Ureter (tissue), 1 donor: Measurements from ENCODE around the gene PITX3. TPM values are rescaled to one million over a fixed set of nuclear protein-coding genes. Genes with fewer than 3 reads are reported as not detected.

Experiments used
- total RNA-seq: library from RNA; stranded (reverse); gene quantifications from one replicate; pipeline ENCODE4 v1.2.4, GENCODE V29; 2023
- donor health status: DM: yes; HTN: yes; CAD: no.

Gene PITX3
- total RNA-seq, 1 donor from 2014 or later = not detected

Other genes with a start within 250 kb of the PITX3 start
- 26.5 TPM for gene ARMH3, start 185.3 kb downstream of the PITX3 start, total RNA-seq
- gene HPS6, start 176.2 kb downstream of the PITX3 start, total RNA-seq = 16.0 TPM
- 82.4 TPM for gene LDB1, start 121.1 kb downstream of the PITX3 start, total RNA-seq
- 59.4 TPM for gene PPRC1, start 108.5 kb downstream of the PITX3 start, total RNA-seq
- 92.1 TPM for gene NOLC1, start 89.1 kb downstream of the PITX3 start, total RNA-seq
- gene ELOVL3, start 15.2 kb downstream of the PITX3 start, total RNA-seq = 0.47 TPM
- gene GBF1, start 4.0 kb upstream of the PITX3 start, total RNA-seq = 64.4 TPM
- 33.0 TPM for gene NFKB2, start 154.2 kb upstream of the PITX3 start, total RNA-seq
- 5.1 TPM for gene PSD, start 177.3 kb upstream of the PITX3 start, total RNA-seq
- 8.7 TPM for gene FBXL15, start 179.3 kb upstream of the PITX3 start, total RNA-seq
- gene CUEDC2, start 191.1 kb upstream of the PITX3 start, total RNA-seq = 51.9 TPM
- 1.5 TPM for gene C10orf95, start 210.0 kb upstream of the PITX3 start, total RNA-seq